HG03108 (cell line): ENCODE data around the gene PYCARD.
"Not testable (repeated sequence)": the region's sequence is repeated elsewhere in the genome, so short reads cannot be mapped to it uniquely, and the experiment has no call there.

Source experiments
- ATAC-seq: cut with Tn5 transposase; IDR thresholded peaks from one replicate; pipeline ENCODE4 v1.9.1; 2021; ENCODE audit warnings: moderate library complexity; ENCODE audit not compliant: unreplicated experiment

The PYCARD gene

DNA sequence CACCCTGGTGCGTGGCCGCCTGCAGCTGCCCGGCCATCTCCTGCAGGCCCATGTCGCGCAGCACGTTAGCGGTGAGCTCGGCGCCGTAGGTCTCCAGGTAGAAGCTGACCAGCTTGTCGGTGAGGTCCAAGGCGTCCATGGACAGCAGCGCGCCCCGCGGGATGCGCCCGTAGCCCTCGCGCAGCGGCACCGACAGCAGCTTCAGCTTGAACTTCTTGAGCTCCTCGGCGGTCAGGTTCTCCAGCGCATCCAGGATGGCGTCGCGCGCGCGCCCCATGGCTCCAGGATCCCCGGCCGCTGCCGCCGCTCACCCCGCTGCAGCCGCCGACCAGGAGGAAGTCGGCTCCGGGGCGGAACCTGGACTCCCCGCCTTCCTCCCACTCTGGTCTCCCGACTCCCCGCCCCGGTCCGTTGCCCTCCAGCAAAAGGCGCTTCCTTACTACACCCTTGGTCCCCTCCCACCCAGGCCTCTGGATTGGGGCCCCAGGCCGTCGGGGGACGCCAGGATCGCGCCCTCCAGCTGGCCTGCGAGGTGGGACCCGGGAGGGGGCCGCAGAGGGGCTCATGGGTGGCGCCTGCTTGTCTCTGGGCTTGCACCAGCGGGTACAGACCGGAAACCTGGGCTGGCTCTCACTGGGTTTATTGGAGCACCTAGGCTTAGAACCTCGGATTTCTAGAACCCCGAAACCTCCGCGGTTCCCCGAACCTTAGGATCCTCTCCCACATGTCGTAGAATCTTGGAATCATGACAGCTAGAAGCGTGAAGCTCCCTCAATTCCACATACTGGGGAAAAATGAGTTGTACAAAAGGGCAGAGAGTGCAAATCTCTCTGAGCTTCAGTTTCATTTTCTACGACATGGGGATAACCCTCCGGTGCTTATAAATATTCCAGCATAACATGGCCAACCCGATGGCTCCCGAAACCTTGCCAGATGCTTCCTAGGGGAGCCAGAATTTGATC, at the start of gene PYCARD:
PYCARD (minus strand) TSS at position 347 of the 962 bp plus-strand sequence; CDS start at position 277, 70 bp downstream.
- peak; percentile 27 for ATAC-seq

DNA sequence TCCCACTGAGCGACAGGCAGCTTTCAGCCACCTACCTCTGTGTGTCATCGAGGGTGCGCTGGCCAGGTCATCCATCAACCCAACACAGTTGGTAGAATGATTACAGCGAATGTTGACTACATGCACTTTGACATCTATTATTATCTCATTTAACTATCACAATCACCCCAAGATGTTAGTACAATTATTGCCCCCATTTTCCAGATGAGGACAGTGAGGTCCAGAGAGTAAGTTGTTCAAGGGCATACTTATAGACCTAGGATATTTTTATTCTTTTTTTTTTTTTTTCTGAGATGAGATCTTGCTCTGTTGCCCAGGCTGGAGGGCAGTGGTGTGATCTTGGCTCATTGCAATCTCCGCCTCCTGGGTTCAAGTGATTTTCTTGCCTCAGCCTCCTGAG, 48.9 kb upstream of the PYCARD start:
- ATAC-seq = no peak

DNA sequence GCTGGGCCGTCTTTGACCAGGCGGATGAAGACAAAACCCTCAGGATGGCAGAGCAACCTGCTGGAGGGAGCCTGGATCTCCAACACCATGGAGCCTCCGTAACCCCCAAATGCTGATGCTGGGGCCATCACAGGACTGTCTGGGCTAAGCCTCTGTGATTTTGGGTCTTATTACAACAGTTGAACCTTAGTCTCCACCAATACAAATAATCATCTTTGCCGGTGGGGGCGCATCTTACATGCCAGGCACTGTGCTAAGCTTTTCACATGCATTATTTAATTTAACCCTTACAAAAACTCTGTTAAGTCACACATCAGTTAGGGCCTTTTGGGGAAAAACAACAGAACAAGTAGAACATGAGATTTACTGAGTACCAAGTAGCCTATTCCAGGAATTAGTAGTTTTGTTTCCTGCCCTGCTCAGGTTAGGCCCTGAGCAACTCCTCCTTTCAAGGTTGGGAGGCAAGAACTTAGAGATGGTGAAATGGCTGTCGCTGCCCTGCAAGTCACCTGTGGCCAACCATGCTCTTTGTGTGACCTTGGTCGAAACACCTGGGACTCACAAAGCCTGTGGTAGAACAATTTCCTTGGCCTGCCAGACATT, 48.3 kb upstream of the PYCARD start:
- no peak for ATAC-seq

DNA sequence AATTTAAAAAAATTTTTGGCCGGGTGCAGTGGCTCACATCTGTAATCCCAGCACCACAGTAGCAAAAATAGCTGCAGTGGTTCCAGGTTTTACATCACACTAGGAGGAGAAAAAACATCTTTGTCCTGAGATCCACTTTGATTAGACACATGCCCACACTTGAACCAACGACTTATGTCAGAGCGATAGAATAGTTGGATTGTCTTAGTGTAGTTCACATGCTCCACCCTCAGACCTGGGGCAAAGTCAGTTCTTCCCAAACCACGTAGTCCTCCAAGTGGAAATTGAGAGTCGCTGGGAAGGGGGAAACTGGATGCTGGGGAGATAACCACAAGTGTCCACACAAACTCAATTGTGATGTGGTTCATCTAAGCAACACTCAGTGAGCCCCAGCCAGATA, 45.8 kb upstream of the PYCARD start:
- ATAC-seq = no peak

DNA sequence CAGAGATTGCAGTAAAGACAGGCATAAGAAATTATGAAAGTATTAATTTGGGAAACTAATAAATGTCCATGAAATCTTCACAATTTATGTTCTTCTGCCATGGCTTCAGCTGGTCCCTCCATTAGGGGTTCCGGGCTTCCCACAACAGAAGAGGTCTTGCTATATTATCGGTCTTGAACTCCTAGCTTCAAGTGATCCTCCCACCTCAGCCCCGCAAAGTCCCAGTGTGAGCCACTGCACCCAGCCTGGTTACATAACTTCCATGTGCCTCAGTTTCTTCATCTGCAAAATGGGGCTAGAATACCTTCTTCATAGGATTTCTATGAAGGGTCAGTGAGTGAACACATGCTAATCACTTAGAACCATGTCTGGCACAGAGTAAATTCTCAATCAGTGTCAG, 43.7 kb upstream of the PYCARD start:
- no peak for ATAC-seq

DNA sequence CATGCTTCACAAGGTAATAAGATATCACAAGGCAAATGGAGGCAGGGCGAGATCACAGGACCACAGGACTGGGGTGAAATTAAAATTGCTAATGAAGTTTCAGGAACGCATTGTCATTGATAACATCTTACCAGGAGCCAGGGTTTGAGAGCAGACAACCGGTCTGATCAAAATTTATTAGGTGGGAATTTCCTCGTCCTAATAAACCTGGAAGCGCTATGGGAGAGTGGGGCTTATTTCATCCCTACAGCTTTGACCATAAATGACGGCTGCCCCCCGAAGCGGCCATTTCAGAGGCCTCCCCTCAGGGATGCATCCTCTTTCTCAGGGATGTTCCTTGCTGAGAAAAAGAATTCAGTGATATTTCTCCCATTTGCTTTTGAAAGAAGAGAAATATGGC, 43.0 kb upstream of the PYCARD start:
- ATAC-seq = not testable (repeated sequence)

DNA sequence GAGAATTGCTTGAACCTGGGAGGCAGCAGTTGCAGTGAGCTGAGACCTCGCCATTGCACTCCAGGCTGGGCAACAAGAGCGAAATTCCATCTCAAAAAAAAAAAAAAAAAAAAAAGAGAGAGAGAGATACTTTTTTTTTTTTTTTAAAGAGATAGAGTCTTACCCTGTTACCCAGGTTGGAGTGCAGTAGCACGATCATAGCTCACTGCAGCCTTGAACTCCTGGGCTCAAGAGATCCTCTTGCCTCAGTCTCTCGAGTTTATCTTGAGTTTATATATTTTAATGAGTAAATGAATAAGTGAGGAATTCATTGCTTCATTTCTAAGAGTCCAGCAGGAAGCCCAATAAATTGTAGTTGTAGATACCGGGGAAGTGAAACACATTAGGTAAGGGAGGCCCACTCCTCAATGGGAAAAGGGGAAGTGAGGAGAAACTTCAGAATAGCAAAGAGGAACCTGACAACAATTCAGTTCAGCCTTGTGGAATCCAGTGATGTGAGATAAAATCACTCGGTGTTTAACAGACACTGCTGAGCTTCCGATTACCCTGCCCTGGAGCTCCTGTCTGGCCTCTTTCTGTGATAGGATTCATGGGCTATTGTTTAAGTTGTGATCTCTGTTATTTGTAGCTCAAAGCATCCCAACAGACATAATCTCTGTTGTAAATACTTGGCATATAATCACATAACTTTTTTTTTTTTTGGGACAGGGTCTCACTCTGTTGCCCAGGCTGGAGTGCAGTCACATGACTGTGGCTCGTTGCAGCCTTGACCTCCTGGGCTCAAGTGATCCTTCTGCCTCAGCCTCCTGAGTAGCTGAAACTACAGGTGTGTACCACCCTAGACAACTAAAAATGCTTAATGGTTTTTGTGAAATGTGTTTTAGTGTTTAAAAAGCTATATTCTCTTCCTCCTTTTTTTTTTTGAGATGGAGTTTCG, 41.4 kb upstream of the PYCARD start:
- no peak for ATAC-seq

DNA sequence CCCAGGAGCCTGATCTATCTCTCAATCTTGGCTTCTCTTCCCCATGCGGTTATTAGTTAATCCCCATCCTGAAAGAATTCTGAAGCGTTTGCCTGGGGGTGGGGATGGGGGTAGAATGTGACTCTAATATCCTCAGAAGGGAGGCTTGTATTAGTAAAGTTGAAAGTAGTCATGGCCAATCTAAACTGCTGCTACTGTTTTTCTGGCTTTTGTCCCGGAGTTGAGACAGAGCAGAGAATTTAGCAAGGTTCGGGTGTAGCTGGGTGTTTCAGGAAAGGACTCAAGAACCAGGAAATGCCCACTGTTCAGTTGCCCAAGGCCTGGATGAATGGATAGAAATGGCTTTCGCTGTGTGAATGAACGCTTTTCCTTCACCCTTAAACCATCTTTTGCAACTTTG, 39.6 kb upstream of the PYCARD start:
- no peak for ATAC-seq

DNA sequence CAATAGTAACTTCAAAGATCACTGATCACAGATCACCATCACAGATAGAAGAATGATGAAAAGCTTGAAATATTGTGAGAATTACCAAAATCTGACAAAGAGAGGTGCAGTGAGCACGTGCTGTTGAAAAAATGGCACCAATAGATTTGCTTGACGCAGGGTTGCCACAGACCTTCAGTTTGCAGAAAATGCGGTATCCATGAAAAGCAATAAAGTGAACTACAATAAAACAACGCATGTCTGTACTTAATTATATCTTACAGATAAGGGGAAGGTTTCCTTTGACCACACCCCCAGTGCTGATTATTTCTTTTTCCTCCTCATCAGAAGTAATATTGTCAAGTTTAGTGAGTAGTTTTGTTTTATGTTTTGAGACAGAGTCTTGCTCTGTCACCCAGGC, 35.5 kb upstream of the PYCARD start:
- ATAC-seq = no peak

DNA sequence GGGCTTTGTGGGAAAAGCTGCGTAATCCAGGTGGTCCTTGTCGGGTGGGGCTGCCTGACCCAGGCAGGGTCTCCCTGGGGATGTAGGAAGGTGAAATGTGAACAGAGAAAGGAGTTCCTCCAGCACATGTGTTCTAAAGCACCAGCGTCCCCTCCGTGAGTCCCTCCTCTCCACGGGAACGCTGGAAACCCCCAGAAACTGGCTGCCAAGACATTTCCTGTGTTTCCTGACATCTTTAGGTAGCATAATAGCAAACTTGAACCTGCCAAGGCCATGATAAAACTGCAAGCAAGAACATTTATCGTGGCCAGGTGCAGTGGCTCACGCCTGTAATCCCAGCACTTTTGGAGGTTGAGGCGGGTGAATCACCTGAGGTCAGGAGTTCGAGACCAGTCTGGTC, 26.9 kb upstream of the PYCARD start:
- no peak for ATAC-seq

DNA sequence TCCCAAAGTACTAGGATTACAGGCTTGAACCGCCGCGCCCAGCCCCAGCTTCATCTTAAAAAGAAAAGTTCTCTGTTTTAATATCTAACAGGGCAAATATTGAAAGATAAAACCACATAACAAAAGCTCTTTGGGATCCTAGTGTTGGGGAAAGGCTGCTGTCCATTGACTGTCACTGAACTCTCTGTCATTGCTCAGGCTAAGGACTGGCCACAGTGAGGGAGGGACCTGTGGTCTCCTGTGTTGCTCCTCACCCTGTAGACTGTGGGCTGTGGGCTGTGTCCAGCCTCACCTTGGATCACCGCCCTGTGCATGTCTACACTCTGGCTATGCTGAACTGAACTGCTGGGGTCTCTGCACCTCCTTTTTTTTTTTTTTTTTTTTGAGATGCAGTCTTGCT, 25.6 kb upstream of the PYCARD start:
- no peak for ATAC-seq

DNA sequence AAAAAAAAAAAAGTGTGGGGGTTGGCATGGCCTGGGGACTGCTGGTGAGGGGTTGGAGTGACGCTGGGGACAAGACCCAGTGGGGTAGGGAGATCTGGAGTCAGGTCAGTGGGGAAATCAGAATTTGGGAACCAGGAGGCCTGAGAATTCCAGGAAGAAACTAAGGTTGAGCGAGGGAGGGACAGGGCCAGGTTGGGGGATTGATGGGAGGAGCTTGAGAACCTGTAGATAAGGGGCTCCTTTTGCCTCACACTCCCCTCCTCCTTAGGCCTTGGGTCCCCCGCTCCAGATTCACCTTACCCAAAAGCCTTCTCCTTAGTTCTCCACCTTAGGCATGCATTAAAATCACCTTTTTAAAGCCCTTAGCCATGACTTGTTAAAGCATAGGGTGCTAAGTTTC, 22.6 kb upstream of the PYCARD start:
- no peak for ATAC-seq

DNA sequence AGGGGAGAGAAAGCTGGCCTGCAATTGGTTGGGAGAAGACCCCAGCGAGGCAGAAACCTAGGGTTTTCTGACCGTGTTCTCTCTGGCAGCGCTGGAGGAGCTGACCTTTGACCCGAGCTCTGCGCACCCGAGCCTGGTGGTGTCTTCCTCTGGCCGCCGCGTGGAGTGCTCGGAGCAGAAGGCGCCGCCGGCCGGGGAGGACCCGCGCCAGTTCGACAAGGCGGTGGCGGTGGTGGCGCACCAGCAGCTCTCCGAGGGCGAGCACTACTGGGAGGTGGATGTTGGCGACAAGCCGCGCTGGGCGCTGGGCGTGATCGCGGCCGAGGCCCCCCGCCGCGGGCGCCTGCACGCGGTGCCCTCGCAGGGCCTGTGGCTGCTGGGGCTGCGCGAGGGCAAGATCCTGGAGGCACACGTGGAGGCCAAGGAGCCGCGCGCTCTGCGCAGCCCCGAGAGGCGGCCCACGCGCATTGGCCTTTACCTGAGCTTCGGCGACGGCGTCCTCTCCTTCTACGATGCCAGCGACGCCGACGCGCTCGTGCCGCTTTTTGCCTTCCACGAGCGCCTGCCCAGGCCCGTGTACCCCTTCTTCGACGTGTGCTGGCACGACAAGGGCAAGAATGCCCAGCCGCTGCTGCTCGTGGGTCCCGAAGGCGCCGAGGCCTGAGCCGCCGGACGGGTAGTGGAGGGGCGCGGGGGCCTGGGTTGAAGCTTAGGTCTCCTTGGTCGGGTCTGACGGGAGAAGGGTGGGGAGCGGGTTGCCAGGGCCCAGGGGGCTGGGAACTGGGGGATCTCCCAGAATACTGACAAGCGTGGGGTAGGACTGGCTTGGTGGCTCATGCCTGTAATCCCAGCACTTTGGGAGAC, 21.8 kb upstream of the PYCARD start:
- ATAC-seq = no peak

DNA sequence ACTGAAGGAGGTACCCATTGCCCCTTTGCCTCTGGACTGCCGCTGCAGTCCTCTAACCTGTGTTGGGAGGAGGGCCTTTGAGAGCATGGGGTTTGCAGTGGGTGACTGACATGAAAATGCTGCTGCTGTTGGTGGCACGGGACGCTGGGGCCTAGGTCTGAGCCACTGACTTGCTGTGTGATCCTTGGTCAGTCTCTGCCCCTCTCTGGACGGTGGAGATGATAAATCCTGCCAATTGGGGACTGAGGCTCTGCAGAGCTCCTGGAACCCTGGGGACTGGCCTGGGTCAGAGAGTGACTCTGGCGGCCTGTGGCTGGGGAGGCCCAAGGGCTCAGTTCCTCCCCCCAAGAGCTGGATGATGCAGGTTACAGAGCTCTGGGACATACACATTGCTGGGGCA, 20.5 kb upstream of the PYCARD start:
- no peak for ATAC-seq

DNA sequence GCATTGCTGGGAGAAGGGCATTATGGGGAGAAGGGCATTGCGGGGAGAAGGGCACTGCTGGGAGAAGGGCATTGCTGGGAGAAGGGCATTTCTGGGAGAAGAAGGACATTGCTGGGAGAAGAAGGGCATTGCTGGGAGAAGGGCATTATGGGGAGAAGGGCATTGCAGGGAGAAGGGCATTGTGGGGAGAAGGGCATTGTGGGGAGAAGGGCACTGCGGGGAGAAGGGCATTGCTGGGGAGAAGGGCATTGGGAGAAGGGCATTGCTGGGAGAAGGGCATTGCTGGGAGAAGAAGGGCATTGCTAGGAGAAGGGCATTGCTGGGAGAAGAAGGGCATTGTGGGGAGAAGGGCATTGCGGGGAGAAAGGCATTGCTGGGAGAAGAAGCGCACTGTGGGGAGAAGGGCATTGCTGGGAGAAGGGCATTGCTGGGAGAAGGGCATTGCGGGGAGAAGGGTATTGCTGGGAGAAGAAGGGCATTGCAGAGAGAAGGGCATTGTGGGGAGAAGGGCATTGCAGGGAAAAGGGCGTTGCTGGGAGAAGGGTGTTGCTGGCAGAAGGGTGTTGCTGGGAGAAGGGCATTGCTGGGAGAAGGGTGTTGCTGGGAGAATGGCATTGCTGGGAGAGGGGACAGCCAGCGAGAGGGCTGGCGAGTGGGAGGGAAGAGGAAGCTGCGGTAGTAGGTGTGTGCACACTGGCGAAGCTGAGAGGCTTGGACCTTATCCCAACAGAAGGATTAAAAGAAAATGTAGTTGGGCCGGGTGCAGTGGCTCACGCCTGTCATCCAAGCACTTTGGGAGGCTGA, 19.0 kb upstream of the PYCARD start:
- no peak for ATAC-seq

DNA sequence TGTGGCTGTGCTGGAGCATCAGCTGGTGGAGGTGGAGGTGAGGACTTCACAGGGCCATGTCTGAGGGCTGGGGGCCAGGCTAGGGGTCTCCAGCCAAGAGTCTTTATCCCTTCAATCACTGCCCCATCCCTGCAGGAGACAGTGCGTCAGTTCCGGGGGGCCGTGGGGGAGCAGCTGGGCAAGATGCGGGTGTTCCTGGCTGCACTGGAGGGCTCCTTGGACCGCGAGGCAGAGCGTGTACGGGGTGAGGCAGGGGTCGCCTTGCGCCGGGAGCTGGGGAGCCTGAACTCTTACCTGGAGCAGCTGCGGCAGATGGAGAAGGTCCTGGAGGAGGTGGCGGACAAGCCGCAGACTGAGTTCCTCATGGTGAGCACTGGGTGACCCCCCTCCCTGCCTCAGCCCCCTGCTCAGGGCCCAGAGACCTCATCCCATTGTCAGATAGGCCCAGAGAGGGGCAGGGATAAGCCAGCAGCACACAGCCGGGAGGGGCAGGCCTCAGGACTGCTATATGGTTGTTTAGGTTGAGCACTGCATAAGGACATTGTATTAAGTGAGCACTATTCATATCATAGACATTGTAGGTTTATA, 16.7 kb upstream of the PYCARD start:
- no peak for ATAC-seq

DNA sequence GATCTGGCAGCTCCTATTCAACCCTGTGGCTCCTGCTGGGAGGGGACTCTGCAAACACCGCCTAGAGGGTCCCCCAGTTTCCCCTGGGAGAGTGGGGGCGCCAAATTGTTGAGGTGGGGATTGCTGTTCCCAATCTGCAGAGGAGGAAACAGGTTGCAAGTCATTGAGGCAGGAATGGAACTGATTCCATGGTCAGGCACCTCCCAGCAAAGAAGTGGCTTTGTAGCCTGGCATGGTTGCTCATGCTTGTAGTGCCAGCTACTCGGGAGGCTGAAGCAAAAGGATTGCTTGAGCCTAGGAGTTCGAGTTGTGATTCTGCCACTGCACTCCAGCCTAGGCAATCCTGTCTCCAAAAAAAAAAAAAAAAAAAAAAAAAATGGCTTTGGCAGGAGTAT, 14.6 kb upstream of the PYCARD start:
- no peak for ATAC-seq

DNA sequence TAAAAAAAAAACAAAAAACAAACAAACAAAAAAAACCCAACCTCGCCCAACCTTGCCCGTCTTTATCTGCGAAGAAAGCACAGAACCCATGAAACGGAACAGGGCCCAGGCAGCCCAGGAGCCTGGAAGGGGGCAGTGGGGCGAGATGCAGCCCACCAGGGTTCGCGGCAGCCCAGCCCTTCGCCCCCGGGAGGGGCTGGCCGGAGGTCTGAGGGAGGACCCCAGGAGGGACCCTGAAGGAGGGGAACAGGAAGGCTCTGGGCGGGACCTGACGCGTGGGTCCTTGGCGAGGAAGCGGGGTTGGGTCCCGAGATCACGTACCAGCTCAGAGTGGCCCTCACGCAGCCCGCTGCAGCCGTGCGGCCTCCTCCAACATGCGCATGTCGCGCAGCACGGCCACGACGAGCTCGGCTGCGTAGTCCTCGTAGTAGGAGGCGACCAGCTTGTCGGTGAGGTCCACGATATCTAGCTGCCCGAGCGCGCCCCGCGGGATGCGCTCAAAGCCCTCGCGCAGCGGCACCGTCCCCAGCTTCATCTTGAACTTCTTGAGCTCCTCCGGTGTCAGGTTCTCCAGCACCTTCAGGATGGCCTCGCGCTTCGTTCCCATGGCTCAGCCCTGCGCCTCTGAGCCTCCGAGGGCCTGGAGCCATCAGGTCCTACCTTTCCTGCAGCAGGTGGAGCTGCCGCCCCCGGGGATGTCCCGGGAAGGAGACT, 14.0 kb upstream of the PYCARD start, which contains the start of gene PYDC1:
PYDC1 (minus strand) TSS at position 714 of the 714 bp plus-strand sequence; CDS start at position 607, 107 bp downstream.
- no peak for ATAC-seq
